ENCODE measurements around the gene P4HA1.
"Not testable (repeated sequence)": the region's sequence is repeated elsewhere in the genome, so short reads cannot be mapped to it uniquely, and the experiment has no call there.

The P4HA1 gene

DNA sequence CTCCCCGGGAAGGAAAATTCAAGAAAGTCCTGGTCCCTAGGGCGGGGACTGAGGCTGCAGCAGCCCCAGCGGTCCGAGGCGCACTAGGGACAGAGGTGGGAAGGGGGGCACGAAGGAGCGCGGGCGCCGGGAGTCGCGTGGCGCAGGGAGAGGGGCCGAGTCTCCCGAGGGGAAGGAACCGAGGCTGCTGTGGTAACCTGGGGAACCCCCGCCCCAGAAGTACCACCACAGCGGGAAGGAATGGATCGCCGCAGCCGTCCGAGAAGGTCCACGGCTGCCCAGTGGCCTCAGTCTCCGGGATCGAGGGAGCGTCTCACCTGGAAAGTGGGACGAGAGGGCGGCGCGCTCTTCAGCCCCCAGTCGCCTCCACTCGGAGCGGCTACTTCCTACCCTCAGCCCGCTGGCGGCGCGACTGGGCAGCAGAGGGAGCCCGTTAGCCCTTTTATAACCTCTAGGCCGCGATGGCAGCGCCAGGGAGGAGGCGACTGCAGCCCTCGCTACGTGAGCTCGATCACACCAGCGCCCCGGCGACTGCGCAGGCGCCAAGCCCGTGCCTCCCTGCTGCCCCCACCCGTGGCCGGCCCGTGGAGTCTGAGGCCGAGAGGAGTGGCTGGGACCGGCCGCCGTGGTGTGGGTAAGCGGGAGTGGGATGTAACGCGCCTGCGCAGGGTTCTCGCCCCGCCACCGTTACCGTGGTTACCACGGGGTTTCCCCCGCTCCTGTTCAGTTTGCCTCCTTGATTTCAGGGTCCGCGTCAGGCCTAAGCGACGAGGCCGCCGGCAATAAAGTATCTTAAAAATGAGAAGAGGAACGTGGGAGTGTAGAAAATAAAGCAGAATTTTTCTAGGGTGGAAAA is at the start of gene P4HA1:
P4HA1 (minus strand) TSS at position 418 of the 856 bp plus-strand sequence. CDS start 21,983 bp downstream, outside the sequence.
- peak; percentile 91 for FAIRE-seq

DNA sequence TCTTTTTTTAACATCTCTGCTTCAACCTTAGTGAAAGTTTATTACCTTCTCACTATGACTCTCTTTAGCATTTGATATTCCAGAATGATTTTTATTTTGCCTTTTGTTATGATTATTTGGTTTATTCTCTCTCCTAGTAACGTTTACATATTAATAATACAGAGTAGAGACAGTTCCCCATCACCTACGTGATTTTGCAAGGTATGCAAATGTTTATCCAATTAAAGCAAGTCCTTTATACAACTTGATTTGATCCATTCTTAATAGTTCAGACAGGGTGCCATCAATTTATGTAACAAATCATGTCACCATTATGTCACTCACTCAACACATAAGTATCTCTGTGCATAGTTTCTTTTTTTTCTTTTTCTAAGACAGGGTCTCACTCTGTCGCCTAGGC is 44.9 kb upstream of the P4HA1 start:
- no peak for FAIRE-seq

DNA sequence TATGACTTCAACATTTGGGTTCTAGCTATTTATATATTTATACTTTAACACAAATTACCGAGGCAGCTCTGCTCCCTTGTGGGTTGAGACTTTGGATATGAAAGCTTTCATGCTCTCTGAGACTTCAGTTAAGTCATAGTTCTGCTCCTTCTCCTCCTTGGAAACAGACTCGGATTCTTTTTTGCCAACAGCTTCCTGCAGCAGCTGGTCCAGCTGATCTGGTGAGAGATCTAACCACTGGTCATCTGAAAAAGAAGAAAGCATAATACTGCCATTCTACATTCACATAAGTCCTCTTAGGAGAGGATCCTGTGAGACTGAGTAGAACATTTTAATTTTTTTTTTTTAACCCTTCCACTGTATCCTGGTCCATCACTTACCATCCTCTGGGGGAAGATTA is 42.6 kb upstream of the P4HA1 start:
- no peak for FAIRE-seq

DNA sequence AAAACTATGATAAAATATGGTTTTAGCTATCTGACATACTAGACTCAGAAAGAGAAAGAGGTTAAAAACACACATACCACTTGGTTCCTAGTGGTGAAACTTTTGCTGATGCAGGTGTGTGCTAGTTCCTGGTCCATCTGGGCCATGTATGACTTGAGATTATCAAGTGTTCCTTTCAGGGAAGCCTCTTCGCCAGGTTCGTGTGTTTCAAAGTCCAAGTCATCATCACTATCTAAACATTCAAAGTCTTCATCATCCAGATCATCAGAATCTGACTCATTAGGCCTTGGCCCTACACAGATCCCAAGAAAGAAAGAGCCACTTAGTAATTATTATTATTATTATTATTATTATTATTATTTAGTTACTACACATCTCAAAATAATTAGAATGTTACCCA is 40.0 kb upstream of the P4HA1 start:
- FAIRE-seq, result no peak

DNA sequence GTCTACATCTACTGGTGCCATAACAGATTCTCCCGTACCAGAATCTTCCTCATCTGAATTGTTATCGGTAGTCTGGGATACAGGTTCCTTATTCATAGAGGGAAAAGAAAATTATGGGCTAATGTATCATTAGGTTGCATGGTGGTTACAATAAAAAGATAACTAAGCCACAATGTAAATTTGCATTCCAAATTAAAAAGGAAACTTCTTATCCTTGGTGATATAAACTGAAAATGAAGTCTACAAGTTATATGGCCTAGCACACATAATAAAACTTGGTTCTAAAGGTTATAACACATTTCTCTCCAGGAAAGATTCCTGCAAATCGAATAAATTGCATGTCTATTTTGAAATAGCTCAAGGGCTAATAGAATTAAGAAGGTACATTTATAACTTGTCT is 38.1 kb upstream of the P4HA1 start:
- no peak for FAIRE-seq

DNA sequence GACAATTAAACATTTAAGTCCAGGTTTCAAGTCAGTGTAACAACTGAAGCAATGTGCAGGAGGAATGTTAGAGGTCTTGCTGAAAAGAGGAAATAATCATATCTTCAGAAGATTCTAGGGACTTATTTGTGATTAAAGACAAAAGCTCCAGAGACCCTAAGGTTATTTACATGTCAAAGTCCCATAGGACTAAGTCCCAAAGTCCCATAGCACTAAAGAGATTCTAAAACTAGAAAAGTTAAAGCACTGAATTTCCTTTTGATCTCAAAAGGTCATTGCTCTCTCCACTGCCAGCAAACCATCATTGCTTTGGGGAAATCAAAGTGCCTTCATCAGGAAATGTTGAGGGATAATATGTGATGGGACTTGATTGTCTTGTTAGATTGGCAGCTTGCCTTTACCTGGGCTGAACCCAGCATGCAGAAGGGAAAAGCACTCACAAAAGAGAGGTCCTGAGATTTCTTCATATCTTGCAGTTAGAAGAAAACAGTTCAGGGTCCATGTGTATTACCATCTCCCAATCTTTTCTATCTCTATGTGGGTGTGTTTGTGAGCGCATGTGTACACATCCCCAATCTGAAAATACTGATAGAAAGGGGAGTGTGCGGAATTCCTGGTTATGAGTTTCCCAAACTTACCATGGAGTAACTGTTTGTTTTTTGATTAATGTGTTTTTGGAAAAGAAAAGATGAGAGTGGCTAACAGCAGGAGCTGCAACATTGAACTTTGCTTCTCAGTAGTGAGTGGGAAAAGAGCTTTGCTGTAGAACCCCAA is 35.4 kb upstream of the P4HA1 start:
- FAIRE-seq, result no peak

DNA sequence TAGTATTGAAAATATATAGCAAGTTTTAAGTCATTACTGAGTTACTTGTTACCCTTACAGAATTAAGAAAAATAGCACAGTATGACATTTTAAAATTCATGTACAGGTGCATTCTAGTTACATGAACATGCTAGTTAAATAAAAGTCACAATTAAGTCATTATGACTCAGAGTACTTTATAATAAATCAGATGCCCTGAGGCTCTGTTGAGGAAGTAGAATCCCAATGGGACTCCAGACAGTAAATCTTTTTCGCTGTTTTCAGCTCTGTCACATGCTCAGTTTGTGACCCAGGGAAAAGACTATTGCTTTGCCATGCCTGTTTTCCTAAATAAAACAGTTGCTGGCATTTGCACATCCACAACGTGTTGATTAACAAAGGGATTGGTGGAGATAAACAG is 34.6 kb upstream of the P4HA1 start:
- no peak for FAIRE-seq

DNA sequence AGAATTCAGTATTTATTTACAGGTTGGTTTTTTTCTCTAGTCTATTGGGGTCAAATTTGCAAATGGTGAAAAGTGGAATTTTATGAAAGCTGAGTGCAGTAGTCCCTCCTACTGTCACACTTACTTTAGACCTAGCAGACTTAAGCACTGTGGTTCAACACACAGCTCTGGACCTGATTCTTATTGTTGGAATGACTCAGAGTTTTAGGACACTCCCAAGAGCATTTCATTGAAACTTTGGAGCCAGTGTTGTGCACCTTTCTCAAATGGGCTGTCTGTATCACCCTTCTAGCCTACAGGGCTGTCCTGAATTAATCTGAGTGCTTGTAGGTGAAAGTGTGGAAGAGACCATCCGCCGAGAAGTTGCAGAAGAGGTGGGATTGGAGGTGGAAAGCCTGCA is 29.7 kb upstream of the P4HA1 start:
- FAIRE-seq, result no peak

DNA sequence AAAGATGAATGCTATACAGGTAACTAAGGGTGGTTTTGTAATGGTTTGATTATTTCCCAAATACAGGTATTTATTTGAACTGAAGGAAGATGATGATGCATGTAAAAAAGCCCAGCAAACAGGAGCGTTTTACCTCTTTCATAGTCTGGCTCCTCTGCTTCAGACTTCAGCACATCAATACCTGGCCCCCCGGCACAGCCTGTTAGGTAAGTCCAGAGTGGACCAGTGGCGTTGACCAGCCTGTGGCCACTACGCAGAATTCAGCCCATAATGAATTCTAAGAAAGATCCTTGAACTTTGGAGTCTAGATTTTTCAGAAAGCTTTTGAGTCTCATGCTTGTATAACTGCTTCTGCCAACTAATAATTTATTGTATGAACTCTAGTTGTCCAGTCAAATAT is 23.3 kb upstream of the P4HA1 start:
- no peak for FAIRE-seq

DNA sequence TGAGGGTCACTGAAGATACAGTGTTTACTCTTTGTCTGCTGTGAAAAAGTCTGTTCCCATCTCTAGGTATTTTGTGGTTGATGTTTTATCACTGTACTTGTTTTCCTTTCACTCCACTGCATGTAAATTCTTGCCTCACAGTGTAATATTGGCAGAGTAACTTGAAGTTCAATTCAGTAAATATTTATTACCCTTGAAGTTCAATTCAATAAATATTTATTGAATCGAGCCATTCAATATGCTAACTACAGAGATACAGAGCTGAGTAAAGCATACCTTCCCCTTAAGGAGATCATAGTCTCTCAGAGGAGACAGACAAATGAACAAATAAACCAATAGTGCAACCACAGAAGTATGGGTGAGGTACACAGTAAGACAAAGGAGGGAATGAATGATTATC is 22.8 kb upstream of the P4HA1 start:
- FAIRE-seq, result no peak

DNA sequence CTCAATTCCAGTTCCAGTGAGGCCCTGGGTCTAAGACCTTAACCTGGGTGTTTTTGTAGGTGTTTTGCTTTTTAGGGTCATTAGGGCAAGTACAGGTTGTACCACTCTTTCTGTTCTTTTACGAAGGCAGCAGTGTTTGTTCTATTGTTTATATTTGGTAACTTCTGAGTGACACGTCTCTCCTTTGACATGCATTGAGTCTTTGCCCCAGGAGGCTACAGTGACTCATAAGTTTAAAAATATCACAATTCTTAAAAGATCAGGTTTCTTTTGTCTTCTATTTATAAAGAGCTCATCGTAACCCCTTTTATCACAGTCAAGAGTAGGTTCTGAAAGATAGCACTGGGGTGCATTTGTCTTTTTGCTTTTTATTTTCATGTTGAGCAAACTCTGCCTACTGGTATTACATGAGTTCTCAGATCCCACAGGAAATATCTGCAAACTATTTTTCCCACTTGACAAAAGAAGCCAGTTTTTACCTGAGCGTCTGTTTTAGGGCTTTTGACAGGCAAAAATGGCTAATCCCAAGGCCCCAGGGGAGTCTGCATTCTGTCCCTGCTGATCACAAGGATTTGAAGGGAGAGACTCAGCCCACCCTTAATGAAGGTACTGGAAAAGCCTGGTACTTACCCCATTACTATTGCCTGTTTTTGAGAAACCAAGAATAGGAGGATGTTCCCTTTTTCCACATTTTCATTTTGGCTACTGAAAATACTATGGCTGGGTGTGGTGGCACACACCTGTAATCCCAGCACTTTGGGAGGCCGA is 21.5 kb upstream of the P4HA1 start:
- no peak for FAIRE-seq

DNA sequence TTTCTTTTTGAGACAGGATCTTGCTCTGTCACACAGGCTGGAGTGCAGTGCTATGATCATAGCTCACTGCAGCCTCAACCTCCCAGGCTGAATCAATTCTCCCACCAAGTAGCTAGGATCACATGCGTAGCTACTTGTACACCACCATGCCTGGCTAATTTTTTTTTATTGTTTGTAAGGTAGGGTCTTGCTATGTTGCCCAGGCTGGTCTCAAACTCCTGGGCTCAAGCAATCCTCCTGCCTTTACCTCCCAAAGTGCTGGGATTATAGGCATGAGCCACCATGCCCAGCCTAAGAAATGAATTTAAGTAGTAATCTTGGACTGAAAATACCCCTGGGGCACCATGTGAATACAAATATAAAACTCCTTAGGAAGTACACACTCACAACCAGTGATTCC is 19.4 kb upstream of the P4HA1 start:
- no peak for FAIRE-seq

DNA sequence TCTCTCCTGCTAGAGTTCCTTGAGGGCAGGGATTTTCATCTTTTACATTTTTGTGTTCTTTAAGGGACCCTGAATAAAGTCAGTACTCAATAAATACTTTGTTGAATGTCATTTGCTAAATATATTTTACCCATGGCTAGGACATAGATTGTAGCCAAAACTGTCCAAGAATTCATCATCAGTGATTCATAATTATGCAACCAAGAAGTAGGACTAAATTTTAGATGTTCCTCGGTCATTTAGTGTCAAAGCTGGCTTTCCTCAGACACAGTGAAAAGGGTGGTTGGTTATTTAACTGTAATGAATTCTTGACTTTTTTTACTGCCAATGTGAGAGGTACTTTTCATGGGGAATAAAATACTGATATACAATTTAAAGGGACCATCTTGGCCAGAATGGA is 16.9 kb upstream of the P4HA1 start:
- FAIRE-seq, result no peak

DNA sequence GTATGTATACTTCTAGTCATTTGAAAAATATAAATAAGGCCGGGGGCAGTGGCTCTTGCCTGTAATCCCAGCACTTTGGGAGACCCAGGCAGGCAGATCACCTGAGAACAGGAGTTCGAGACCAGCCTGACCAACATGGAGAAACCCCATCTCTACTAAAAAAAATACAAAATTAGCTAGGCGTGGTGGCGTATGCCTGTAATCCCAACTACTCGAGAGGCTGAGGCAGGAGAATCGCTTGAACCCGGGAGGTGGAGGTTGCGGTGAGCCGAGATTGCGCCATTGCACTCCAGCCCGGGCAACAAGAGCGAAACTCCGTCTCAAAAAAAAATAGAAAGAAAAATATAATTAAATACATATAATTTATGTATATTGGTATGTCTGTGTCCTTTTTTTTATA is 15.4 kb upstream of the P4HA1 start:
- FAIRE-seq, result not testable (repeated sequence)

DNA sequence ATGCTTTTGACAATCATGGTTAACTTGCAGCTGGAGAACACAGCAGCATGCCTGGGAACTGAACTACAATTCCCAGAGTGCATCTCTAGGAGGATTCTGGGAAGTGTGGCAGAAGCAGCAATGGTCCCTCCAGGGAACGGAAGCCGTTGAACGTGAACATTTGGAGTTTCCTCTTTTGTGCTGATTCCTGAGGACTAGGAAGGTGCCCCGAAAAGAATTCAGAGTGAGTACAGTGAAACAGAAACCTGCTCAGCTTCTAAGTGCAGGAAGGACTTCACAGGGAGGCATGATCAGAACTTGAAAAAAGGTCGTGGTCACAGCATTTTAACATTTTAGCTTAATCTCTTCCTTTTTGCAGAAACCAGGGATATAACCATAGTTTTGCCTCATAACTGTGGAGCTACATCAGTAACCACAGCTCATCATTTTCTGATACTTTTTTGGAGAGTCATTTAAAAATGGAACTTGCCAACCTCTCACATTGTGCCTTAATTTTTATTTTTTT is 13.7 kb upstream of the P4HA1 start, which contains the start of gene NUDT13:
NUDT13 (plus strand) TSS at position 111 of the 505 bp plus-strand sequence. CDS start 3,911 bp downstream, outside the sequence.
- peak; percentile 77 for FAIRE-seq

DNA sequence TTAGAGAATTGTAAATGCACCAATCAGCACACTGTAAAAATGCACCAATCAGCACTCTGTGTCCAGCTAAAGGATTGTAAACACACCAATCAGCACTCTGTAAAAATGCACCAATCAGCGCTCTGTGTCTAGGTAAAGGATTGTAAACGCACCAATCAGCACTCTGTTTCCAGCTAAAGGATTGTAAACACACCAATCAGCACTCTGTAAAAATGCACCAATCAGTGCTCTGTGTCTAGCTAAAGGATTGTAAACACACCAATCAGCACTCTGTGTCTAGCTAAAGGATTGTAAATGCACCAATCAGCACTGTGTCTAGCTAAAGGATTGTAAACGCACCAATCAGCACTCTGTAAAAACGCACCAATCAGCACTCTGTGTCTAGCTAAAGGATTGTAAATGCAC is 12.6 kb upstream of the P4HA1 start:
- FAIRE-seq, result not testable (repeated sequence)

DNA sequence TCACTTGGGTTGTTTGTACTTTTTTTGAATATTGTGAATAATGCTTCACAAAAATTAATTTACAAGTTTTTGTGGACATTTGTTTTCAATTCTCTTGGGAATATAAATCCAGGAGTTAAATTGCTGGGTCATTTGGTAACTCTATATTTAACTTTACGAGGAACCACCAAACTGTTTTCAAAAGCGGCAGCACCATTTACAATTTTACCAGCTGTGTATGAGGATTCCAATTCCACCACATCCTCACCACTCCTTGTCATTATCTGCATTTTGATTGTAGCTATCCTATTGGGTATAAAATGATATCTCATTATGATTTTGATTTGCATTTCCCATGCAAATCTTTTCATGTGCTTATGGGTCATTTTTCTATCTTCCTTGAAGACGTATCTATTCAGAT is 9.6 kb upstream of the P4HA1 start:
- no peak for FAIRE-seq

DNA sequence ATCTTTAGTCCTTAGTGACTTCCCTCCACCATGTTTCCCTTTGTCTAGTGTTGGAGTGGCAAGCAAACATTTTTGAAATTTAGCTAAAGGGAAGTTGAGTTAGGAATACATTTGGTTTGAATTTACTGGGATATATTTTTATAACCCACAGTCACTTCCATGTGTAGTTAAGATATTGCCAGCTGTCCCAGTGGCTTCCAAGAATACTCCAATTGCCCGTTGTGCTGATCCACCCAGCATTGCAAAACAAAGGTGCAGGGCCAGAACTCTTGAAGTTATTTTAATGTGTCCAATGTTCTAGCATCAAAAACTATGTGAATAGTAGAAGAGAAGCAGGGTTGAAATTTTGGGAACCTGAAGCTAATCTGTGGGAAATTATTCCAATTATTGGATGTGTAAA is 2.5 kb upstream of the P4HA1 start:
- no peak for FAIRE-seq

DNA sequence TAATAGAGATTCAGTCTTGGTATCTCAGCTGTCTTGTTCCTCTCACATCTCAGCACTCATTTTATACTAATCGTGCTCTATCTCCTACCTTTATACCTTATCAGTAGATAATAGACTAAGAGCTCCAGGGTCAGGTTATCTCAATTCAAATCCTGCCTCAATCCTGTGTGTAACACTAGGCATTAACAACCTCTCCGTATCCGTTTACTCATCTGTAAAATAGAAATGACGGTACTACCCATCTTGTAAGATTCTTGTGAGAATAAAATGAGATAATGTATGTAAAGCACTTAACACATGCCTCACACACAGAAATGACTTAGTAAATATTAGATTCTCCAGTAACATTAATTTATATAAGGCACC is 622 bp upstream of the P4HA1 start:
- FAIRE-seq, result no peak

DNA sequence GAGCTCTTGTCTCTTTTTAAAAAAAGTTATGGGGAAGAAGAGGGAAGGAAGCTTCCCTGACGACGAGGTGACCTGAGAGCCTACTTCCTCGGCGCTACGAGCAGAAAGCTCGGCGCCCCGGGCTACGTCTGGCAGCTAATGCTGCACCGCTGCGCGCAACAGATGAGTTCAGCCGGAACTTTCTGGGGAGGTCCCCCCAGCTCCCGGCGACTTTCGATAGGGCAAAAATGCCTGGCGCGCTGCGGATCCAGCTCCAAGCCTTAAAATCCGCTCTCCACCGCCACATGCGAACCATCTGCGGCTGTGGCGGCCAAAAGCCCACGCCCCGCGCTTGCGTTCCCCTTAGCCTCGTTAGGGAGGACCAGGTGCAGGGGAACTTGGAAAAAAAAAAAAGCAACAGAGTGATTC is 621 bp downstream of the P4HA1 start:
- FAIRE-seq, result no peak

DNA sequence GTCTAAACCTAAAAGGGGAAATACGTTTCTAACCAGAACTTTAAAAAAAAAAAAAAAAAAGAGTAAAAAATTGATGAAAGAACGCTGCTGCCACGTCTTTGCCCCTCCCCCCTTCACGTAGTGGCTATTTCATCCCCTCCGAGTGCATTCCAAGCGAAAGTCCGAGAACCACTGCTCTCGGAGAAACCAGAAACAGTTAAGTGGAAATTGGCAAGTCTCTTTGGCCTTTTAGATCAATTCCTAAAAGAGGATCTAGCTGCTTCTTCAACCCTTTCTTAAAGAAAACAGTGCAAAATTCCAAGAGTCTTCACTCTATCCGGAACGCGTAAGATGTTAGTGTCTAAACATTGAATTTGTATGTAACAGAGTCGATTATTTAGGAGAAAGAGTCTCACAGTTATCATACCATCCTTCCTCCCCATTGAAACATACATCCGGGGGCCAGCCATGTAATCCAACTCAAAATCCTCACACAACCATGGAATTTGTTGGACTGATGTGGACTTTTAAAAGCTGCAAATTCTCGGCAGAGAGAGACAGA is 1.1 kb downstream of the P4HA1 start:
- no peak for FAIRE-seq

DNA sequence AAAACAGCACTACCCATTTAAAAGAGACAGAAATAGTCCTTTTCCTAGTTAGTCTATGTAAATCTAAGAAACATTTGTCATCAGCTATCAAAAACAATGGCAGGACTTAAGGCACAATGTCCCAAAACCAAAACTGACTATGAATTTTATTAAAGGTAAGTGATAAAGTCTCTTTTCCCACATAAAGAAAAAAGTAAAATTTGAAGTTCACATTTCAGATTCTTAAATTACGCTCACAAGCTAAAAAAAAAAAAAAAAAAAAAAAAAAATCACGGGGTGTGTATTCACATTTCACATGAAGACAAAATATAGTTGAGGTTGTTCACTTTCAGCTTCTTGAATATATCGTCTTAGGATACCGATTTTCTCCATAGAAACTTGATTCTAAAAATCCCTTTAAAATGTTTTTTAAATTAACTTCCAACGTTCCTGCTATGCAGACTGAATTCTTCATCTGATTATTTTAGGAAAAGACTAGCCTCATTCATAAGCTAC is 1.6 kb downstream of the P4HA1 start:
- FAIRE-seq, result no peak

Data from endometrium (tissue), 2 donors.